Mononuclear cell (primary cell): Measurements from ENCODE around the gene PHF3. TPM values are rescaled to one million over a fixed set of nuclear protein-coding genes. Genes with fewer than 3 reads are reported as not detected.

Experiments
- H3K27me3 ChIP-seq: 2 replicates; pipeline ENCODE4 v1.6.0; 2011; ENCODE audit warnings: low read length, control low read depth; ENCODE audit not compliant: insufficient read depth
- H3K4me1 ChIP-seq: 2 replicates; pipeline ENCODE4 v1.5.1; 2011; ENCODE audit warnings: mild to moderate bottlenecking, low read length, control low read depth; ENCODE audit not compliant: insufficient read depth
- H3K4me3 ChIP-seq: 2 replicates; pipeline ENCODE4 v1.5.1; 2011; ENCODE audit warnings: mild to moderate bottlenecking, low read length, moderate library complexity
- H3K9me3 ChIP-seq: 2 replicates; pipeline ENCODE4 v1.5.1; 2011; ENCODE audit warnings: low read depth, mild to moderate bottlenecking, control low read depth, low read length
- total RNA-seq: library from RNA; depleted of rRNA; stranded (reverse); fragments of >200 nt; gene quantifications from one replicate; pipeline ENCODE4 v1.2.3, GENCODE V29; 2012

The PHF3 gene
- total RNA-seq, 1 donor, result 189 TPM

DNA sequence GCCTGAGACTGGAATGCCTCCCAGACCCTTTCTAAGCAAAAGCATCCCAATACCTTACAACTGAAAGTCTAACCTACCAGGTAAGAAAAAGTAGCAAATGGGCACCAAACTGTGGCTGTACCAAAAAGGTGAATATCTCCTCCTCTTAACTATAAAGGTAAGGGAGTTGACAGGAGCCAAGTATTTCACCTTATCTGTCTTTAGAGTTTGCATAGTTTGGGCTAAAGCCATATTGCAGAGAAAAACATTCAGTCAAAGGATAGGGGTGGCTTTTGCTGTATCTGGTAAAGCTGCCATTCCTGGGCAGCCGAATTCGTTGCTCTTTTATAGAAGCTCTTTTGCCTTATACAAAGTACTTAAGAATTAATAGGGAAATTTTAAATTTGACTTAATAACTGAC, 38.1 kb downstream of the PHF3 start:
- Histone ChIP-seq H3K4me1 (peaks cover 10% of the 10 kb centered on the region), H3K4me3 (no peak overlapping the region), H3K9me3 (no peaks in the 10 kb centered on the region), H3K27me3 (no peaks in the 10 kb centered on the region)

GRCh38 chr6:63674635-63675034, 39.0 kb downstream of the PHF3 start:
- no peak overlapping the region for H3K4me3 ChIP-seq
- H3K4me1 ChIP-seq, result peaks cover 10% of the 10 kb centered on the region
- no peaks in the 10 kb centered on the region for H3K27me3 ChIP-seq
- H3K9me3 ChIP-seq, result no peaks in the 10 kb centered on the region

DNA sequence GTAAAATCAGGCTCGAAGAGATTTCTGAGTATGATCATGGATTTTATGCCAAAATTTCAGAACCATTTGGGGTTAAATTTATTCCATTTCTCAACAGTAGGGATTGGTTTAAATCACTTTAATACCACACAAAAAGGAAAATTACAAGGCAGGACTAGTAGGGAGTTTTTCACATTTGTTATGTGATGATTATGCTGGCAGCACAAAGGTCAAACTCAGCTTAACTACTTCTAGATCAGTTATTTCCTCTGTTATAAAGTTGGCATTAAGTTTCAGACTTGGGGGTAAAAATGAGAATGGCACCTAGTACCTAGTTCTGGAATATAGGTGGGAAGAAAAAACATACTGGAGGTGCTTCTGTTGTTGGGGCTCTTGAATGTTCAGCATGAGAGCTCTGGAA, 39.5 kb downstream of the PHF3 start:
- peaks cover 10% of the 10 kb centered on the region for H3K4me1 ChIP-seq
- H3K9me3 ChIP-seq, result no peaks in the 10 kb centered on the region
- no peaks in the 10 kb centered on the region for H3K27me3 ChIP-seq
- no peak overlapping the region for H3K4me3 ChIP-seq

- peaks cover 10% of the 10 kb centered on the region for H3K4me1 ChIP-seq
- no peak overlapping the region for H3K4me3 ChIP-seq
- no peaks in the 10 kb centered on the region for H3K27me3 ChIP-seq
- H3K9me3 ChIP-seq, result no peaks in the 10 kb centered on the region
Observed at GRCh38 chr6:63676412-63677114, 41.0 kb downstream of the PHF3 start.

GRCh38 chr6:63677282-63677681, 41.7 kb downstream of the PHF3 start:
- Histone ChIP-seq H3K9me3 (no peaks in the 10 kb centered on the region), H3K4me1 (peaks cover 10% of the 10 kb centered on the region), H3K4me3 (no peak overlapping the region), H3K27me3 (no peaks in the 10 kb centered on the region)

- no peaks in the 10 kb centered on the region for H3K27me3 ChIP-seq
- no peaks in the 10 kb centered on the region for H3K9me3 ChIP-seq
Observed at GRCh38 chr6:63683071-63683603, 47.5 kb downstream of the PHF3 start.

GRCh38 chr6:63685446-63686379, 50.1 kb downstream of the PHF3 start:
- no peak overlapping the region for H3K4me3 ChIP-seq
- H3K9me3 ChIP-seq, result no peaks in the 10 kb centered on the region
- peaks cover 27% of the 10 kb centered on the region for H3K4me1 ChIP-seq
- H3K27me3 ChIP-seq, result no peaks in the 10 kb centered on the region

More at GRCh38 chr6:63683071-63683603, 47.5 kb downstream of the PHF3 start:
- Histone ChIP-seq H3K4me1 (peaks cover 20% of the 10 kb centered on the region), H3K4me3 (no peak overlapping the region)

GRCh38 chr6:63689421-63689820, 53.8 kb downstream of the PHF3 start:
- H3K27me3 ChIP-seq, result no peaks in the 10 kb centered on the region
- H3K4me1 ChIP-seq, result peaks cover 27% of the 10 kb centered on the region
- no peak overlapping the region for H3K4me3 ChIP-seq
- H3K9me3 ChIP-seq, result no peaks in the 10 kb centered on the region

DNA sequence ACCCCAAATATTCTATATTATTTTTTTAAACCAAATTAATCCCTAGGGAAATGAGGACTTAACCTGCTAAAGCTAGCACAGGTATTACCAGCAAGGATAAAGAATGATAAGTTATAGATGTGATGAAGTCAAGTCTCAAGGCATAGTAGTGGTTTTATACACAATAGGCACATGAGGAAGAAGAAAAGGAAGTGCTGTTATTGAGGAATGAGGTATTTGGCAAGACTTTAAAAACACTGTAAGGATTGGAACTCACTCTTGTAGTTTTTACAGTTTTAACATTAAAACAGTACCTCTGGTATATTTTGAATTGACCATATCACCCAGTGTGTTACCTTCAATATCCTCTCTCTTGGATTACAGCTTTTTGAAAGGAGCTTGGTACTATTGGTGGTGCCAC, 54.6 kb downstream of the PHF3 start:
- no peaks in the 10 kb centered on the region for H3K27me3 ChIP-seq
- H3K9me3 ChIP-seq, result no peaks in the 10 kb centered on the region
- H3K4me3 ChIP-seq, result no peak overlapping the region
- peaks cover 19% of the 10 kb centered on the region for H3K4me1 ChIP-seq

DNA sequence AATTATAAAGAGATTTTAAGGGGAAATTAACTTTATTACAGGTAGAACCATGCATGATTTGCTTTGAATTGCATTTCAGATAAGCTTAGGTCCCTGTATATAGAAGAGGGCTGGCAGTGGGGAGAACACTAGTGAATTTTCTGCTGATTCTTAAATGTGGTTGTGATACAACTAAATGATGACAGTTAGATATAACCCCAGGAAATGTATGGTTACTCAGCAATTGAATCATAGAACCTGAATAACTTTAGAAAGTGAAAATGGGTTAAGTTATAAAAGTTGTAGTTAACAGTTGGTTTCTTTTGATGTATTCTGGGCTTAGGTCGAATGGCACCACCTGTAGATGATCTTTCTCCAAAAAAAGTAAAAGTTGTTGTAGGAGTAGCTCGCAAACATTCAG, 70.1 kb downstream of the PHF3 start:
- Histone ChIP-seq H3K4me3 (no peak overlapping the region), H3K9me3 (no peaks in the 10 kb centered on the region), H3K4me1 (no peaks in the 10 kb centered on the region), H3K27me3 (no peaks in the 10 kb centered on the region)

DNA sequence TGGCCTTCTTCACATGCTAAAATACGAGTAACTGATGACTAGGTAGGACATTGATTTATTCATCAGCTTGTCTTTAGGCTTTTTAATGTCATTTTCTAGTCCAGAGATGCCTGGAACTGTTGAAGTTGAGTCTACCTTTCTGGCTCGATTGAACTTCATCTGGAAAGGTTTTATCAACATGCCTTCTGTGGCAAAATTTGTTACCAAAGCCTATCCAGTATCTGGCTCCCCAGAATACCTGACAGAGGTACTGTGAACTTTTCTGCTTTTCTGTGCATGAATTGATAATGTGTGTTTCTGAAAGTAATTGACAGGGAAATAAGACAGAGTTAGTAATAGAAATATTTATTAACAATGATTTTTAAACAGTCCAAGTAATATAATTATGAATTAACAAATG, 71.0 kb downstream of the PHF3 start:
- Histone ChIP-seq H3K9me3 (no peaks in the 10 kb centered on the region), H3K27me3 (no peaks in the 10 kb centered on the region), H3K4me3 (no peak overlapping the region), H3K4me1 (no peaks in the 10 kb centered on the region)

GRCh38 chr6:63708631-63709030, 73.0 kb downstream of the PHF3 start:
- Histone ChIP-seq H3K4me1 (no peaks in the 10 kb centered on the region), H3K9me3 (no peaks in the 10 kb centered on the region), H3K27me3 (no peaks in the 10 kb centered on the region), H3K4me3 (no peak overlapping the region)

DNA sequence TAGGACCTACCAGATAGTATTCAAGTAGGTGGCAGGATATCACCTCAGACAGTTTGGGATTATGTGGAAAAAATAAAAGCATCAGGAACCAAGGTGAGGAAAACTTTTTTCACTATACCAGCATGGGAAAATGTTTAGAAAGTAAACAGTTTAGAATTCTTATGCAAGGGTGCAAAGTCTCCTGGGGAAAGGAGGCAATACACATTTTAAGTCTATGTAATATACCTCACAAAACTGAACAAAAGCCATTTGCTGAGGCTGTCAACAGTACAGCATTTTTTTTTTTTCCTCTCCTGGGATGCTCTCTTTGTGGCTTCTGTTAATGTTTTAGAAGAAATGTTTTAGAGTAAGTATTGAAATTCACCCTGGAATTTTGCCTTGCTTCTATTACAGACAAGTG, 73.5 kb downstream of the PHF3 start:
- Histone ChIP-seq H3K4me1 (no peaks in the 10 kb centered on the region), H3K27me3 (no peaks in the 10 kb centered on the region), H3K9me3 (no peaks in the 10 kb centered on the region), H3K4me3 (no peak overlapping the region)

GRCh38 chr6:63713332-63713731, 77.7 kb downstream of the PHF3 start:
- no peaks in the 10 kb centered on the region for H3K4me1 ChIP-seq
- H3K9me3 ChIP-seq, result no peaks in the 10 kb centered on the region
- H3K4me3 ChIP-seq, result no peak overlapping the region
- H3K27me3 ChIP-seq, result no peaks in the 10 kb centered on the region

GRCh38 chr6:63714091-63714490, 78.5 kb downstream of the PHF3 start:
- no peaks in the 10 kb centered on the region for H3K4me1 ChIP-seq
- no peaks in the 10 kb centered on the region for H3K27me3 ChIP-seq
- no peaks in the 10 kb centered on the region for H3K9me3 ChIP-seq
- H3K4me3 ChIP-seq, result no peak overlapping the region
